K562 (cell line): ENCODE measurements around the gene LRRC75A. TPM values are rescaled to one million over a fixed set of nuclear protein-coding genes. Genes with fewer than 3 reads are reported as not detected.
A peak's percentile ranks its signal among the peaks of the same experiment; 100 is the strongest.

ENCODE experiments used
- CBFA2T3 ChIP-seq: fragments of 450-650 bp; IDR thresholded peaks from 2 replicates; pipeline ENCODE4 v1.6.1; 2017
- KLF16 ChIP-seq: IDR thresholded peaks from 2 replicates; pipeline ENCODE4 v1.6.1; 2016; ENCODE audit warnings: antibody characterized with exemption
- polyA plus RNA-seq, 8 experiments: library from polyadenylated mRNA; depleted of rRNA in 4 of 8; stranded (reverse) in 5 of 8; unstranded in 3 of 8; fragments of >200 nt; fragmentation: Nextera tagmentation in 2 of 8; fragmentation: Illumina TruSeq in 1 of 8; extraction: Ambion mirVana in 2 of 8; extraction: Trizol in 1 of 8; gene quantifications; 2 replicates each; pipeline versions ENCODE4 v1.2.1 to v1.2.3, GENCODE V29; 2011 to 2014; ENCODE audit warnings: inconsistent platforms in 1 of 8, missing spikeins in 1 of 8
- total RNA-seq, 7 experiments: library from RNA; depleted of rRNA in 6 of 7; stranded (reverse); fragments of >200 nt in 6 of 7; fragmentation: Illumina TruSeq in 2 of 7; extraction: Trizol in 2 of 7; gene quantifications; 2 replicates each; pipeline versions ENCODE4 v1.2.1 to v1.2.3, GENCODE V29; 2011 to 2021; ENCODE audit warnings: low replicate concordance in 1 of 7
- TF ChIP-seq, protein P1 (sequence below): fragments of 450-650 bp; IDR thresholded peaks from 2 replicates; pipeline ENCODE4 v1.6.1; 2016; ENCODE audit warnings: mild to moderate bottlenecking, moderate library complexity
- TF ChIP-seq, protein P2 (sequence below), 2 experiments: fragments of 450-650 bp in 1 of 2; sonication (generic) in 1 of 2; formaldehyde crosslinking; conservative IDR thresholded peaks; 2 replicates each; pipeline versions ENCODE4 v1.4.0 to v1.8.1; 2020 to 2022; ENCODE audit warnings: mild to moderate bottlenecking in 1 of 2, missing genetic modification reagents in 1 of 2
- TF ChIP-seq, protein P3 (sequence below), 2 experiments: fragments of 450-650 bp; IDR thresholded peaks; 2 replicates each; pipeline ENCODE4 v1.6.1; 2016; ENCODE audit warnings: mild to moderate bottlenecking in 2 of 2, borderline replicate concordance in 1 of 2, low read depth in 1 of 2, moderate library complexity in 1 of 2

Gene LRRC75A
- total and polyA plus RNA-seq, 9 of the 15 experiments (the other 6 are each of a cell fraction or from before 2014, with no cell fraction given) = 0.04 to 0.34 (median 0.08) TPM; not detected in 5

DNA sequence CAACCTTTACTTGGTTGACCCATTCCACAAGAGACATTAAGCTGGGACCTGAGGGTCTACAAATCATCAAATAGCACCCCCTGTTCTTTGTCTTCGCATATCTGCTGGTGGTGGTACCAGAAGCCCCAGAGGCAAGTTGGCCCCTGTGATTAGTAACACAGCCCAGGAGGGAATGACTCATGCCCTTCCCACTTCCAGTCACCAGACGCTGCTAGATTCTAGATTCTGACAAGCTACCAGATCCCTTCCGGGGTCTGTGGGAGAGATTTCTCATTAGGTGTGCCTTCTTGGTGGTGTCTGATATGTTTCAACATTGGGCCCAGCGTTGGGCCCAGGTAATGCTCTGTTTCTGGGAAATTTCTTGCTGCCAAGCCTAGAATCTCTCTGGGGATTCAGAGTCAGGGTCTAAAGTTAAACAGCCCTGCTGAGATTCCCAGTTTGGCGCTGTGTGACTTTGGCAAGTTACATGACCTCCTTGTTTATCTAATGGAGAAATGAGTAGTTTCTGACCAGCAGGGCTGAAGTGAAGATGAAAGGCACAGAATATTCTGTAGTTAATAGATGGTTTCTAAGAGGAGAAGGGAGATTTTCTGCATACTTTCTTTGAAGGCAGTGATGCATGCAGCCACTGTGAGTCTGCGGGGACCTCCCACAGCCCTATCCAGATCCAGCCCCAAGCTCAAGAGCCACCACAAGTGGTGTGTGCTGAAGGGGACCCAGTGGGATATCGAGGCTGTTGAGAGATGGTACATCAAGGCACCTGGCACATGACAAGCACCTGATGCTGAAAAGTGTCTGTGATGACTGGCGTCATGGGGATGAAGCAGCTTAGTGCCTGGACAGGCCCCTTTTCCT, 72.7 kb downstream of the LRRC75A start (continued):
- TF ChIP-seq, protein P1, sequence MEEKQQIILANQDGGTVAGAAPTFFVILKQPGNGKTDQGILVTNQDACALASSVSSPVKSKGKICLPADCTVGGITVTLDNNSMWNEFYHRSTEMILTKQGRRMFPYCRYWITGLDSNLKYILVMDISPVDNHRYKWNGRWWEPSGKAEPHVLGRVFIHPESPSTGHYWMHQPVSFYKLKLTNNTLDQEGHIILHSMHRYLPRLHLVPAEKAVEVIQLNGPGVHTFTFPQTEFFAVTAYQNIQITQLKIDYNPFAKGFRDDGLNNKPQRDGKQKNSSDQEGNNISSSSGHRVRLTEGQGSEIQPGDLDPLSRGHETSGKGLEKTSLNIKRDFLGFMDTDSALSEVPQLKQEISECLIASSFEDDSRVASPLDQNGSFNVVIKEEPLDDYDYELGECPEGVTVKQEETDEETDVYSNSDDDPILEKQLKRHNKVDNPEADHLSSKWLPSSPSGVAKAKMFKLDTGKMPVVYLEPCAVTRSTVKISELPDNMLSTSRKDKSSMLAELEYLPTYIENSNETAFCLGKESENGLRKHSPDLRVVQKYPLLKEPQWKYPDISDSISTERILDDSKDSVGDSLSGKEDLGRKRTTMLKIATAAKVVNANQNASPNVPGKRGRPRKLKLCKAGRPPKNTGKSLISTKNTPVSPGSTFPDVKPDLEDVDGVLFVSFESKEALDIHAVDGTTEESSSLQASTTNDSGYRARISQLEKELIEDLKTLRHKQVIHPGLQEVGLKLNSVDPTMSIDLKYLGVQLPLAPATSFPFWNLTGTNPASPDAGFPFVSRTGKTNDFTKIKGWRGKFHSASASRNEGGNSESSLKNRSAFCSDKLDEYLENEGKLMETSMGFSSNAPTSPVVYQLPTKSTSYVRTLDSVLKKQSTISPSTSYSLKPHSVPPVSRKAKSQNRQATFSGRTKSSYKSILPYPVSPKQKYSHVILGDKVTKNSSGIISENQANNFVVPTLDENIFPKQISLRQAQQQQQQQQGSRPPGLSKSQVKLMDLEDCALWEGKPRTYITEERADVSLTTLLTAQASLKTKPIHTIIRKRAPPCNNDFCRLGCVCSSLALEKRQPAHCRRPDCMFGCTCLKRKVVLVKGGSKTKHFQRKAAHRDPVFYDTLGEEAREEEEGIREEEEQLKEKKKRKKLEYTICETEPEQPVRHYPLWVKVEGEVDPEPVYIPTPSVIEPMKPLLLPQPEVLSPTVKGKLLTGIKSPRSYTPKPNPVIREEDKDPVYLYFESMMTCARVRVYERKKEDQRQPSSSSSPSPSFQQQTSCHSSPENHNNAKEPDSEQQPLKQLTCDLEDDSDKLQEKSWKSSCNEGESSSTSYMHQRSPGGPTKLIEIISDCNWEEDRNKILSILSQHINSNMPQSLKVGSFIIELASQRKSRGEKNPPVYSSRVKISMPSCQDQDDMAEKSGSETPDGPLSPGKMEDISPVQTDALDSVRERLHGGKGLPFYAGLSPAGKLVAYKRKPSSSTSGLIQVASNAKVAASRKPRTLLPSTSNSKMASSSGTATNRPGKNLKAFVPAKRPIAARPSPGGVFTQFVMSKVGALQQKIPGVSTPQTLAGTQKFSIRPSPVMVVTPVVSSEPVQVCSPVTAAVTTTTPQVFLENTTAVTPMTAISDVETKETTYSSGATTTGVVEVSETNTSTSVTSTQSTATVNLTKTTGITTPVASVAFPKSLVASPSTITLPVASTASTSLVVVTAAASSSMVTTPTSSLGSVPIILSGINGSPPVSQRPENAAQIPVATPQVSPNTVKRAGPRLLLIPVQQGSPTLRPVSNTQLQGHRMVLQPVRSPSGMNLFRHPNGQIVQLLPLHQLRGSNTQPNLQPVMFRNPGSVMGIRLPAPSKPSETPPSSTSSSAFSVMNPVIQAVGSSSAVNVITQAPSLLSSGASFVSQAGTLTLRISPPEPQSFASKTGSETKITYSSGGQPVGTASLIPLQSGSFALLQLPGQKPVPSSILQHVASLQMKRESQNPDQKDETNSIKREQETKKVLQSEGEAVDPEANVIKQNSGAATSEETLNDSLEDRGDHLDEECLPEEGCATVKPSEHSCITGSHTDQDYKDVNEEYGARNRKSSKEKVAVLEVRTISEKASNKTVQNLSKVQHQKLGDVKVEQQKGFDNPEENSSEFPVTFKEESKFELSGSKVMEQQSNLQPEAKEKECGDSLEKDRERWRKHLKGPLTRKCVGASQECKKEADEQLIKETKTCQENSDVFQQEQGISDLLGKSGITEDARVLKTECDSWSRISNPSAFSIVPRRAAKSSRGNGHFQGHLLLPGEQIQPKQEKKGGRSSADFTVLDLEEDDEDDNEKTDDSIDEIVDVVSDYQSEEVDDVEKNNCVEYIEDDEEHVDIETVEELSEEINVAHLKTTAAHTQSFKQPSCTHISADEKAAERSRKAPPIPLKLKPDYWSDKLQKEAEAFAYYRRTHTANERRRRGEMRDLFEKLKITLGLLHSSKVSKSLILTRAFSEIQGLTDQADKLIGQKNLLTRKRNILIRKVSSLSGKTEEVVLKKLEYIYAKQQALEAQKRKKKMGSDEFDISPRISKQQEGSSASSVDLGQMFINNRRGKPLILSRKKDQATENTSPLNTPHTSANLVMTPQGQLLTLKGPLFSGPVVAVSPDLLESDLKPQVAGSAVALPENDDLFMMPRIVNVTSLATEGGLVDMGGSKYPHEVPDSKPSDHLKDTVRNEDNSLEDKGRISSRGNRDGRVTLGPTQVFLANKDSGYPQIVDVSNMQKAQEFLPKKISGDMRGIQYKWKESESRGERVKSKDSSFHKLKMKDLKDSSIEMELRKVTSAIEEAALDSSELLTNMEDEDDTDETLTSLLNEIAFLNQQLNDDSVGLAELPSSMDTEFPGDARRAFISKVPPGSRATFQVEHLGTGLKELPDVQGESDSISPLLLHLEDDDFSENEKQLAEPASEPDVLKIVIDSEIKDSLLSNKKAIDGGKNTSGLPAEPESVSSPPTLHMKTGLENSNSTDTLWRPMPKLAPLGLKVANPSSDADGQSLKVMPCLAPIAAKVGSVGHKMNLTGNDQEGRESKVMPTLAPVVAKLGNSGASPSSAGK = 0 out of 2 replicates have a peak, but pooled peaks have one; percentile 23
- TF ChIP-seq KLF16 = peak; percentile 53; the same call in 1 of the 2 replicates
- peak; percentile 88 for TF ChIP-seq CBFA2T3
- TF ChIP-seq, protein P2, sequence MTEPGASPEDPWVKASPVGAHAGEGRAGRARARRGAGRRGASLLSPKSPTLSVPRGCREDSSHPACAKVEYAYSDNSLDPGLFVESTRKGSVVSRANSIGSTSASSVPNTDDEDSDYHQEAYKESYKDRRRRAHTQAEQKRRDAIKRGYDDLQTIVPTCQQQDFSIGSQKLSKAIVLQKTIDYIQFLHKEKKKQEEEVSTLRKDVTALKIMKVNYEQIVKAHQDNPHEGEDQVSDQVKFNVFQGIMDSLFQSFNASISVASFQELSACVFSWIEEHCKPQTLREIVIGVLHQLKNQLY (CRISPR knock-in tag; conservative IDR thresholded peaks at IDR 0.05) = no peak
- TF ChIP-seq, protein P3, sequence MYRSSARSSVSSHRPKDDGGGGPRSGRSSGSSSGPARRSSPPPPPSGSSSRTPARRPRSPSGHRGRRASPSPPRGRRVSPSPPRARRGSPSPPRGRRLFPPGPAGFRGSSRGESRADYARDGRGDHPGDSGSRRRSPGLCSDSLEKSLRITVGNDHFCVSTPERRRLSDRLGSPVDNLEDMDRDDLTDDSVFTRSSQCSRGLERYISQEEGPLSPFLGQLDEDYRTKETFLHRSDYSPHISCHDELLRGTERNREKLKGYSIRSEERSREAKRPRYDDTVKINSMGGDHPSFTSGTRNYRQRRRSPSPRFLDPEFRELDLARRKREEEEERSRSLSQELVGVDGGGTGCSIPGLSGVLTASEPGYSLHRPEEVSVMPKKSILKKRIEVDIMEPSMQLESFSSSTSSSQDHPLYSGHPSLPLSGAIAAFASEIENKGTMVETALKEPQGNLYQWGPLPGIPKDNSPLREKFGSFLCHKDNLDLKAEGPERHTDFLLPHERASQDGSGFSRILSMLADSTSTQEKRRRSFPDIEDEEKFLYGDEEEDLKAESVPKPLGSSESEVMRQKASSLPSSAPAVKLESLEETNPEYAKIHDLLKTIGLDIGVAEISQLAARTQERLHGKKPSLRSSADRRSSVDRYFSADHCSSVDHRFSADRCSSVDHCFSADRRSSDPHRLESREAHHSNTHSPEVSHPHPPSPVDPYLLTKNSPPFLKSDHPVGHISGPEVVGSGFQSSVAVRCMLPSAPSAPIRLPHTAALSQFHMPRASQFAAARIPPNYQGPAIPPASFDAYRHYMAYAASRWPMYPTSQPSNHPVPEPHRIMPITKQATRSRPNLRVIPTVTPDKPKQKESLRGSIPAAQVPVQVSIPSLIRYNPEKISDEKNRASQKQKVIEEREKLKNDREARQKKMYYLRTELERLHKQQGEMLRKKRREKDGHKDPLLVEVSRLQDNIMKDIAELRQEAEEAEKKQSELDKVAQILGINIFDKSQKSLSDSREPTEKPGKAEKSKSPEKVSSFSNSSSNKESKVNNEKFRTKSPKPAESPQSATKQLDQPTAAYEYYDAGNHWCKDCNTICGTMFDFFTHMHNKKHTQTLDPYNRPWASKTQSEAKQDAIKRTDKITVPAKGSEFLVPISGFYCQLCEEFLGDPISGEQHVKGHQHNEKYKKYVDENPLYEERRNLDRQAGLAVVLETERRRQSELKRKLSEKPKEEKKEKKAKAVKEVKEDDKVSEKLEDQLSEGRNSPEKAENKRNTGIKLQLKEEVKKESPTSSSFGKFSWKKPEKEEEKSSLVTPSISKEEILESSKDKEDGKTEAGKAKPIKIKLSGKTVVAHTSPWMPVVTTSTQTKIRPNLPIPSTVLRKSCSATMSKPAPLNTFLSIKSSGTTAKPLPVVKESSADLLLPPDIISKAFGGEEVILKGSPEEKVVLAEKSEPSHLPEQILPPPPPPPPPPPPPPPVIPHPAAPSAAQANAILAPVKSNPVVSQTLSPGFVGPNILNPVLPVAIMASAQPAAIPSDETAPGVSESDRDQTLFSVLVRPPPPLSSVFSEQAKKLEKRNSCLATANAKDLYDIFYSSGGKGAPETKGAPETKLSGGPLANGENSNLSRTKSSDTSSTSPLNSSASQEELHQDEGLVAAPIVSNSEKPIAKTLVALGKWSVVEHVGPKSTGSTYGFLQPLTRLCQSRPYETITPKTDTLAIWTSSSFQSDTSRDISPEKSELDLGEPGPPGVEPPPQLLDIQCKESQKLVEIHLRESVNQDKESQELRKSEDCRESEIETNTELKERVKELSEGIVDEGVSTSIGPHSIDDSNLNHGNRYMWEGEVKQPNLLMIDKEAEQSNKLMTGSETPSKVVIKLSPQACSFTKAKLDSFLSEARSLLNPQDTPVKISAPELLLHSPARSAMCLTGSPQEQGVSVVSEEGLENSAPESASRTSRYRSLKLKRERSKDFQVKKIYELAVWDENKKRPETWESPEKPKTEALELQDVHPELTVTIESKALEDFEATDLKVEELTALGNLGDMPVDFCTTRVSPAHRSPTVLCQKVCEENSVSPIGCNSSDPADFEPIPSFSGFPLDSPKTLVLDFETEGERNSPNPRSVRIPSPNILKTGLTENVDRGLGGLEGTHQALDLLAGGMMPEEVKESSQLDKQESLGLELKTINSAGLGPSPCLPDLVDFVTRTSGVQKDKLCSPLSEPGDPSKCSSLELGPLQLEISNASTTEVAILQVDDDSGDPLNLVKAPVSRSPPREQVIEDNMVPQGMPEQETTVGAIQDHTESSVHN (IDR thresholded peaks at IDR 0.05; ENCODE audit: borderline replicate concordance in 1 of 2, low read depth in 1 of 2) = peak in 1 of 2 experiments; percentile 67; a peak in 2 of 4 replicates
